H1 (cell line): Measurements from ENCODE around the gene RARRES2. TPM values are rescaled to one million over a fixed set of nuclear protein-coding genes. Genes with fewer than 3 reads are reported as not detected.

ENCODE experiments used
- NANOG ChIP-seq: IDR thresholded peaks from 2 replicates; pipeline ENCODE4 v1.6.1; 2011; ENCODE audit warnings: low read length, low read depth, mild to moderate bottlenecking, inconsistent platforms; ENCODE audit not compliant: insufficient read depth, poor library complexity, severe bottlenecking
- RFX5 ChIP-seq: IDR thresholded peaks from 2 replicates; pipeline ENCODE4 v1.6.1; 2011; ENCODE audit warnings: low read depth, low read length, improper control_type of control experiment, borderline replicate concordance
- polyA plus RNA-seq, 7 experiments: library from polyadenylated mRNA; depleted of rRNA in 3 of 7; stranded (reverse) in 5 of 7; unstranded in 2 of 7; fragments of >200 nt in 5 of 7; fragments of 200-250 nt in 2 of 7; gene quantifications; 1 replicate in 5 of 7; 2 replicates in 1 of 7; 4 replicates in 1 of 7; pipeline versions ENCODE4 v1.2.1 to v1.2.3, GENCODE V29; 2011 to 2013; ENCODE audit warnings: missing spikeins in 2 of 7, mixed read lengths in 2 of 7
- total RNA-seq: library from RNA; stranded (reverse); fragmentation: NEBNext Ultra II Directional; extraction: Animal tissue kit (Norgen Biotek cat#: 25700); gene quantifications from 2 replicates; pipeline ENCODE4 v1.2.1, GENCODE V29; 2021

RARRES2 gene
- total and polyA plus RNA-seq, 2 of the 8 experiments (the other 6 are each of a cell fraction or from before 2014, with no cell fraction given): 254 to 441 TPM

DNA sequence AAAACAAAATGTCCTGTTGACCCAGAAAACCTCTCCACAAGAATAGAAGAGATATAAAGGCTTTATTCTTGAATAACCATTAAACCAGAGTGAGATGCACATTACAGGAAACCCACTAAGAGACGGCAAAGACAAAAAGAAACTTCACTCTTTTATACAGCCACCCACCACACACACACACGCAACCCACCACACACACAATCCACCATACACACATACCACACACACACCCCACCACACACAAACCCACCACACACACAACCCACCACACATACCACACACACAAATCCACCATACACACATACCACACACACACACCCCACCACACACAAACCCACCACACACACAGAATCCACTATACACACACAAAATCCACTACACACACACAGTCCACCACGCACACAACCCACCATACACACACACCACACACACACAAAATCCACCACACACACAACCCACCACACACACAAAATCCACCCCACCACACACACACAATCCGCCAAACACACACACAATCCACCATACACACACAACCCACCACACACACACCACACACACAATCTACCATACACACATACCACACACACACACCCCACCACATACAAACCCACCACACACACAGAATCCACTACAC is 17.7 kb upstream of the RARRES2 start (continued):
- TF ChIP-seq RFX5 (no peak), NANOG (no peak)
- TF ChIP-seq, all 59 proteins: peak for 0
